BE2C (cell line): Measurements from ENCODE around the gene COX6B1.

Experiments
- DNase-seq: peaks from one replicate; pipeline ENCODE4 v3.0.0-alpha.2; 2020
- H3K27me3 ChIP-seq: fragments of 250-450 bp; sonication (Bioruptor Pico); 2 replicates; pipeline ENCODE4 v1.5.1; 2020; ENCODE audit warnings: mild to moderate bottlenecking
- H3K36me3 ChIP-seq: fragments of 250-450 bp; sonication (Bioruptor Pico); 2 replicates; pipeline ENCODE4 v1.5.1; 2020; ENCODE audit warnings: mild to moderate bottlenecking
- H3K4me1 ChIP-seq: fragments of 250-450 bp; sonication (Bioruptor Pico); 2 replicates; pipeline ENCODE4 v1.5.1; 2020
- H3K4me3 ChIP-seq: 2 replicates; pipeline ENCODE4 v1.5.1; 2011; ENCODE audit warnings: low read depth, low read length
- H3K9me3 ChIP-seq: fragments of 250-450 bp; sonication (Bioruptor Pico); 2 replicates; pipeline ENCODE4 v1.5.1; 2020
- TF ChIP-seq, protein P1 (sequence below): IDR thresholded peaks from 2 replicates; pipeline ENCODE4 v1.5.1; 2012; ENCODE audit warnings: mild to moderate bottlenecking, low read depth, low read length

Gene COX6B1

DNA sequence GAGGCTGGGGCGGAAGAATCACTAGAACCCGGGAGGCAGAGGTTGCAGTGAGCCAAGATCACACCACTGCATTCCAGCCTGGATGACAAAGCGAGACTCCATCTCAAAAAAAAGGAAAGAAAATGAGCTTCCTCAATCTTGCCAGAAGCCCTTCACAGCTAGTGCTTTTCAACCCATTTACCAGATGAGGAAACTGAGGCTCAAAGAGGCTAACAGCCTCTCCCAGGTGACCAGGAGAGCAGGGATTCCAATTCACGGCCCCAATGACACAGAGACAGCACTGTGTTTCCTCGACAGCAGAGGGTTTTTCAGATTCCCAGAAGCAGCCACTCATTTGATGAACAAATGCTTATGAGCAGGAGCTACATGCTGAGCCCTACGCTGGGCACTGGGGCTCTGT is 21.4 kb downstream of the COX6B1 start:
- DNase-seq = no peak
- TF ChIP-seq, protein P1, sequence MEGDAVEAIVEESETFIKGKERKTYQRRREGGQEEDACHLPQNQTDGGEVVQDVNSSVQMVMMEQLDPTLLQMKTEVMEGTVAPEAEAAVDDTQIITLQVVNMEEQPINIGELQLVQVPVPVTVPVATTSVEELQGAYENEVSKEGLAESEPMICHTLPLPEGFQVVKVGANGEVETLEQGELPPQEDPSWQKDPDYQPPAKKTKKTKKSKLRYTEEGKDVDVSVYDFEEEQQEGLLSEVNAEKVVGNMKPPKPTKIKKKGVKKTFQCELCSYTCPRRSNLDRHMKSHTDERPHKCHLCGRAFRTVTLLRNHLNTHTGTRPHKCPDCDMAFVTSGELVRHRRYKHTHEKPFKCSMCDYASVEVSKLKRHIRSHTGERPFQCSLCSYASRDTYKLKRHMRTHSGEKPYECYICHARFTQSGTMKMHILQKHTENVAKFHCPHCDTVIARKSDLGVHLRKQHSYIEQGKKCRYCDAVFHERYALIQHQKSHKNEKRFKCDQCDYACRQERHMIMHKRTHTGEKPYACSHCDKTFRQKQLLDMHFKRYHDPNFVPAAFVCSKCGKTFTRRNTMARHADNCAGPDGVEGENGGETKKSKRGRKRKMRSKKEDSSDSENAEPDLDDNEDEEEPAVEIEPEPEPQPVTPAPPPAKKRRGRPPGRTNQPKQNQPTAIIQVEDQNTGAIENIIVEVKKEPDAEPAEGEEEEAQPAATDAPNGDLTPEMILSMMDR = no peak
- no peaks in the 10 kb centered on the region for H3K36me3 ChIP-seq
- H3K27me3 ChIP-seq = peaks cover 64% of the 10 kb centered on the region
- H3K9me3 ChIP-seq = no peaks in the 10 kb centered on the region
- no peak overlapping the region for H3K4me3 ChIP-seq
- no peaks in the 10 kb centered on the region for H3K4me1 ChIP-seq

DNA sequence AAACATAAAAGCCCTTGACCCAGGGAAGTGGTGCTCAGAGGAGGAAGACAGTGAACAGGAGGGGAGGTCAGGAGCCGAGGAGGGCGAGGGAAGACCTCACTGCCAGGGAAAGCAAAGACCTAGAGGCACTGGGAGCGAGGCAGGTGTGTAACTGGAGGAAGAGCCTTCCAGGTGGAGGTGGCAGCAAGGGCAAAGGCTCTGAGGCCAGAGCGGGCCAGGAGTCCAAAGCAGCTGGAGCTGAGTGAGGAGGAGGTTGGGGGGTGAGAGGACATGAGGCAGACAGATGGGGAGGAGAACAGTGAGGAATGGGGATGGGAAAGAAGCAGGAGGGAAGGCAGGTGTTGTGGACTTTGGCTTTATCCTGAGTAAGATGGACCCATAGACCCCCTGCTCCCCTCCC is 21.9 kb downstream of the COX6B1 start:
- Histone ChIP-seq H3K36me3 (no peaks in the 10 kb centered on the region), H3K4me3 (no peak overlapping the region), H3K27me3 (peaks cover 64% of the 10 kb centered on the region), H3K9me3 (no peaks in the 10 kb centered on the region), H3K4me1 (no peaks in the 10 kb centered on the region)
- TF ChIP-seq, protein P1 = no peak
- no peak for DNase-seq

DNA sequence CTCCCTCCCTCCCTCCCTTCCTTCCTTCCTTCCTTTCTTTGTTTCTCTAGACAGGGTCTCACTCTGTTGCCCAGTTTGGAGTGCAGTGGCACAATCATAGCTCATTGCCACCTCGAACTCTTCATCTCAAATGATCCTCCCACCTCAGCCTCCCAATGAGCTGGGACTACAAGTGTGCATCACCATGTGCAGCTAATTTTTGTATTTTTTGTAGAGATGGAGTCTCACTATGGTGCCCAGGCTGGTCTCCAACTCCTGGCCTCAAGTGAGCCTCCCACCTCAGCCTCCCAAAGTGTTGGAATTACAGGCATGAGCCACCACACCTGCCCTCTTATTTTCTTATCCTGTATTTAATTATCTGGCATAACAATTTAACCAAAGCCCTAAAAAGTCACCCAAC is 22.6 kb downstream of the COX6B1 start:
- H3K4me1 ChIP-seq = no peaks in the 10 kb centered on the region
- H3K27me3 ChIP-seq = peaks cover 67% of the 10 kb centered on the region
- no peaks in the 10 kb centered on the region for H3K36me3 ChIP-seq
- TF ChIP-seq, protein P1 = no peak
- H3K9me3 ChIP-seq = no peaks in the 10 kb centered on the region
- H3K4me3 ChIP-seq = no peak overlapping the region
- DNase-seq = no peak

DNA sequence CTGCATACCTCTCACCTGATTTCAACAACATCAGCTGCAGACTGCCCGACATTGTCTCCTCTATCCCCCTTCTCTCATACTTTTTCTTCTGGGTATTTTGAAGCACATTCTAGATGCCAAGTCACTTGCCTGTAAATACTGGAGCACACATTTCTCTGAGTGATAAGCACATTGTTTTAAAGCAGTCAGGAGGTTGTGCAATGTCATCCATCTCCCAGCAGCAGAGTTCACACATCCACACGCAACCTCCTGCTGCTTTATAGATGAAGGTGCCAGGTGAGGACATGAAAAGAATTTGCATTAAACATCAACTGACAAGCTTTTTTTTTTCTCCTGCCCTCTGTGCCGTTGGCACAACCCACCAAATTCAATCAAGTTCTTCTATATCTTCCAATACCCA is 23.7 kb downstream of the COX6B1 start:
- peaks cover 67% of the 10 kb centered on the region for H3K27me3 ChIP-seq
- DNase-seq = no peak
- no peaks in the 10 kb centered on the region for H3K4me1 ChIP-seq
- H3K36me3 ChIP-seq = no peaks in the 10 kb centered on the region
- TF ChIP-seq, protein P1 = no peak
- H3K9me3 ChIP-seq = no peaks in the 10 kb centered on the region
- H3K4me3 ChIP-seq = no peak overlapping the region

DNA sequence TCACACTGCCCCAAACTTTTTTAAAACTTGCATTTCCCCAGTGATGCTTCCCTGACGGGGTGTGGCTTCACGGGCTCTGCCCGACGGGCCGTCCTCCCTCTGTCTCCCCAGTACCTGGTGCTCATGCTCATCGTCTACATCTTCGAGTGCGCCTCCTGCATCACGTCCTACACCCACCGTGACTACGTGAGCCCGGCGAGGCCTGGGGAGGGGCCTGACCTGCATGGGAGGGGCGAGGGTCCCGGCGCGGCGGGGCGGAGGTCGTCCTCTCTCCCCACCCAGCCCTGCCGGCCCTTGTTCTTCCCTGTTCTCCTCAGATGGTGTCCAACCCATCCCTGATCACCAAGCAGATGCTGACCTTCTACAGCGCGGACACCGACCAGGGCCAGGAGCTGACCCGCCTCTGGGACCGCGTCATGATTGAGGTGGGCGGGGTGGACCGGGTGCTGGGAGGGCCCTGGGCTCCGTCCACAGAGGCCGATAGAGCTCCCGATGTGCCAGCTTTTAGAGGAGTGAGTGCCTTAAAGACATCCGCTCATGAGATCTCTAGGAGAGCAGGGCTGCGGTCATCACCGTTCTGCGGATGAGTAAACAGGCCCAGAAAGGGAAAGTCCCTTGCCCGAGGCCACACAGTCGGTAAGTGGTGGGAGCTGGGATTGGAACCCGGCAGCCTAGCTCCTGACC is 25.1 kb downstream of the COX6B1 start:
- DNase-seq = peak; percentile 33
- H3K27me3 ChIP-seq = peaks cover 54% of the 10 kb centered on the region

DNA sequence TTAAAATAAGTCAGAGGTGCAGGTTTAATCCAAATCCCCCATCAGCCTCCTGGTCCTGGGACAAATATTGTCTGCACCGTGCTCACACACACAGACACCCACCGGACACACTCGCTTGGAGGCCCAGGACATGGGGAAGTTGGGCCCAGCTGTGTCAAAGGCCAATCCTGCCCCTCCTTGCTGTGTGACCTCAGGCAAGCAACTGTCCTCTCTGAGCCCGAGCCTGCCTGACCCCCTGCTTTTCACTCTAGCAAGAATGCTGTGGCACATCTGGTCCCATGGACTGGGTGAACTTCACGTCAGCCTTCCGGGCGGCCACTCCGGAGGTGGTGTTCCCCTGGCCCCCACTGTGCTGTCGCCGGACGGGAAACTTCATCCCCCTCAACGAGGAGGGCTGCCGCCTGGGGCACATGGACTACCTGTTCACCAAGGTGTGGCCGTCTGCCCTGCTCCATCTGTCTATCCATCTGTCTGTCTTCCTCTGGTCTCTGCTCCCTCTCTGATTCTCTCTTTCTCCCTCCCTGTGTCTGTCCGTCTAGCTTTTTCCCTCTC is 27.5 kb downstream of the COX6B1 start:
- Histone ChIP-seq H3K4me3 (no peak overlapping the region), H3K9me3 (no peaks in the 10 kb centered on the region), H3K27me3 (peaks cover 36% of the 10 kb centered on the region), H3K4me1 (no peaks in the 10 kb centered on the region), H3K36me3 (no peaks in the 10 kb centered on the region)
- no peak for DNase-seq
- TF ChIP-seq, protein P1 = no peak

More for the DNA sequence above, 25.1 kb downstream of the COX6B1 start:
- Histone ChIP-seq H3K9me3 (no peaks in the 10 kb centered on the region), H3K4me1 (no peaks in the 10 kb centered on the region), H3K36me3 (no peaks in the 10 kb centered on the region), H3K4me3 (peak overlapping the region; percentile 35)
- TF ChIP-seq, protein P1 = no peak
